Mucosa of descending colon (tissue), 3 donors: ENCODE measurements around the gene RWDD3. TPM values are rescaled to one million over a fixed set of nuclear protein-coding genes. Genes with fewer than 3 reads are reported as not detected.

Source experiments
- ATAC-seq: fragments of 200-7000 bp; cut with Tn5 transposase; one replicate; pipeline ENCODE4 v1.9.1; 2020; ENCODE audit warnings: mild to moderate bottlenecking, moderate library complexity
- DNase-seq, 3 donors: peaks; one replicate each; pipeline ENCODE4 v3.0.0-alpha.2; 2020
- H3K36me3 ChIP-seq: fragments of 200-600 bp; one replicate; pipeline ENCODE4 v1.8.0; 2021; ENCODE audit warnings: low read depth, mild to moderate bottlenecking
- H3K4me1 ChIP-seq: fragments of 200-600 bp; one replicate; pipeline ENCODE4 v1.8.0; 2021; ENCODE audit warnings: low read depth, mild to moderate bottlenecking
- H3K4me3 ChIP-seq: fragments of 200-600 bp; one replicate; pipeline ENCODE4 v1.8.0; 2021; ENCODE audit warnings: mild to moderate bottlenecking
- H3K9me3 ChIP-seq: fragments of 200-600 bp; one replicate; pipeline ENCODE4 v1.8.0; 2021; ENCODE audit warnings: mild to moderate bottlenecking
- intact Hi-C, 2 donors: fragments of 100-400 bp; cut with DNase I in 1 of 2; cut with micrococcal nuclease in 1 of 2; formaldehyde crosslinking; loops; one replicate each; pipeline versions ENCODE4 v1.11.0 to v1.11.1; 2022; cut with DNase I, micrococcal nuclease
- total RNA-seq, 3 donors: library from RNA; stranded (reverse); fragmentation: NEBNext Ultra II Directional in 2 of 3; extraction: Animal tissue kit (Norgen Biotek cat#: 25700) in 2 of 3; gene quantifications; one replicate each; pipeline versions ENCODE4 v1.2.1 to v1.2.4, GENCODE V29; 2021 to 2023
- TF ChIP-seq, protein P1 (sequence below): fragments of 200-600 bp; IDR thresholded peaks from one replicate; pipeline ENCODE4 v1.8.0; 2022; ENCODE audit warnings: antibody characterized with exemption, mild to moderate bottlenecking
- donor health status: DM: no; HTN: no; CAD: no; lungs with moderate emphysema.
- donor health status: DM: no; HTN: no; CAD: no.
- donor health status: DM: no; HTN: yes; CAD: no.

The RWDD3 gene
- total RNA-seq, 3 donors from 2014 or later = 14.2 to 16.9 (median 15.5) TPM

DNA sequence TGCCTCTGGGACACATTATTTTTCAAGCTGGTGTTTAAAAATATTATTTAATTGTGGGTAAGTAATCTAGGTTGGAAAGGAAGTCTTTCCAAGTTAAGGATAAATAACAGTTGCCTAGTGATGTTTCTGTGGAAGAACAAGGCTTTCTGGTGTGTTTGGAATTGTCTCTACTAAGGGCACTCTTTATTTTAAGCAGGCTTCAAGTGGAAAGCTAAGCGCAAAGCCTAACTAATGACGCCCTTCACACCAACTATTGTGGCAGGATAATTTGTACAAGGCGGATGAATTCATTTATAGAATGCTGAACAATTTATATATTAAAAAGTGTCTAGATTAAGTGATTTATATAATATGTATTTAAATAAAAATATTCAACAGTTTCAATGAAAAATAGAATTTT lies 25.1 kb upstream of the RWDD3 start:
- no peak for ATAC-seq
- no peak overlapping the region for H3K4me3 ChIP-seq
- H3K36me3 ChIP-seq = no peaks in the 10 kb centered on the region
- no peaks in the 10 kb centered on the region for H3K9me3 ChIP-seq
- TF ChIP-seq, protein P1, sequence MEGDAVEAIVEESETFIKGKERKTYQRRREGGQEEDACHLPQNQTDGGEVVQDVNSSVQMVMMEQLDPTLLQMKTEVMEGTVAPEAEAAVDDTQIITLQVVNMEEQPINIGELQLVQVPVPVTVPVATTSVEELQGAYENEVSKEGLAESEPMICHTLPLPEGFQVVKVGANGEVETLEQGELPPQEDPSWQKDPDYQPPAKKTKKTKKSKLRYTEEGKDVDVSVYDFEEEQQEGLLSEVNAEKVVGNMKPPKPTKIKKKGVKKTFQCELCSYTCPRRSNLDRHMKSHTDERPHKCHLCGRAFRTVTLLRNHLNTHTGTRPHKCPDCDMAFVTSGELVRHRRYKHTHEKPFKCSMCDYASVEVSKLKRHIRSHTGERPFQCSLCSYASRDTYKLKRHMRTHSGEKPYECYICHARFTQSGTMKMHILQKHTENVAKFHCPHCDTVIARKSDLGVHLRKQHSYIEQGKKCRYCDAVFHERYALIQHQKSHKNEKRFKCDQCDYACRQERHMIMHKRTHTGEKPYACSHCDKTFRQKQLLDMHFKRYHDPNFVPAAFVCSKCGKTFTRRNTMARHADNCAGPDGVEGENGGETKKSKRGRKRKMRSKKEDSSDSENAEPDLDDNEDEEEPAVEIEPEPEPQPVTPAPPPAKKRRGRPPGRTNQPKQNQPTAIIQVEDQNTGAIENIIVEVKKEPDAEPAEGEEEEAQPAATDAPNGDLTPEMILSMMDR = no peak
- DNase-seq = no peak
- H3K4me1 ChIP-seq = no peaks in the 10 kb centered on the region
- intact Hi-C loops = no loop called here

DNA sequence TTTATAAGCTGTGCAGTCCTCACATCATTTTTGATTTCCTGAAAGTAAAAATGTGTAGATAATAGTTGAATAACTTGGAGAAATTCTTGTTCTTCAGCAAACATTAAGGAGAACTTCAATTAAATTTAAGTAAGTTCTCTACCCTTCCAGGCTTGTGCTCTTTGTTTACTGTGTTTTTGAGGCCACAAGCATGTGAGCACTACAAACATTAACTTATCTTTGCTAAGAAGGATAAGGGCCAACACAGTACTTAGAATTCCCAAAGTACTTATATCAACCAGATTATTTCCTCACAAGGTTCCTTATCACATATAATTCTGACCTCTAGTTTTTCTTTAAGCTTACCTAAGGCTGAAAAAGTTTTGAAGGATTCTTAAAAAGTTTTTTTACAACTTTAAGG lies 24.7 kb upstream of the RWDD3 start:
- Histone ChIP-seq H3K4me3 (no peak overlapping the region), H3K4me1 (no peaks in the 10 kb centered on the region), H3K36me3 (no peaks in the 10 kb centered on the region), H3K9me3 (no peaks in the 10 kb centered on the region)
- DNase-seq = no peak
- TF ChIP-seq, protein P1 = no peak
- intact Hi-C loops = no loop called here
- ATAC-seq = no peak

DNA sequence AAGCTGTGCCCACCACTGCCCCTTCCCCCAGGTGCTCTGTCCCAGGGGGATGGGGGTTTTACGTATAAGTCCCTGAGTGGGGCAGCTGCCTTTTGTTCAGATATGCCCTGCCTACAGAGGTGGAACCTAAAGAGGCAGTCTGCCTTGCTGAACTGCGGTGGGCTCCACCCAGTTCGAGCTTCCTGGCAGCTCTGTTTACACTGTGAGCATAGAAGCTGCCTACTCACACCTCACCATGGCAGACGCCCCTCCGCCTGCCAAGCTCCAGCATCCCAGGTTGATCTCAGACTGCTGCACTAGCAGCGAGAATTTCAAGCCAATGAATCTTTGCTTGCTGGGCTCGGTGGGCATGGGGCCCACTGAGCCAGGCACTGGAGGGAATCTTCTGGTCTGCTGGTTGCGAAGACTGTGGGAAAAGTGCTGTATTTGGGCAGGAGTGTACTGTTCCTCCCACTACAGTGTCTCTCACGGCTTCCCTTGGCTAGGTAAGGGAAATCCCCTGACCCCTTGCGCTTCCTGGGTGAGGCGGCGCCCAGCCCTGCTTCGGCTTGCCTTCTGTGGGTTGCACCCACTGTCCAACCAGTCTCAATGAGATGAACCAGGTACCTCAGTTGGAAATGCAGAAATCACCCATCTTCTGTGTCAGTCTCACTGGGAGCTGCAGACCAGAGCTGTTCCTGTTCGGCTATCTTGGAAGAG lies 17.6 kb upstream of the RWDD3 start:
- intact Hi-C loops = no loop called here
- no peaks in the 10 kb centered on the region for H3K9me3 ChIP-seq
- TF ChIP-seq, protein P1 = no peak
- DNase-seq = no peak
- no peaks in the 10 kb centered on the region for H3K36me3 ChIP-seq
- peak; percentile 13 for ATAC-seq
- H3K4me3 ChIP-seq = no peak overlapping the region
- H3K4me1 ChIP-seq = no peaks in the 10 kb centered on the region

DNA sequence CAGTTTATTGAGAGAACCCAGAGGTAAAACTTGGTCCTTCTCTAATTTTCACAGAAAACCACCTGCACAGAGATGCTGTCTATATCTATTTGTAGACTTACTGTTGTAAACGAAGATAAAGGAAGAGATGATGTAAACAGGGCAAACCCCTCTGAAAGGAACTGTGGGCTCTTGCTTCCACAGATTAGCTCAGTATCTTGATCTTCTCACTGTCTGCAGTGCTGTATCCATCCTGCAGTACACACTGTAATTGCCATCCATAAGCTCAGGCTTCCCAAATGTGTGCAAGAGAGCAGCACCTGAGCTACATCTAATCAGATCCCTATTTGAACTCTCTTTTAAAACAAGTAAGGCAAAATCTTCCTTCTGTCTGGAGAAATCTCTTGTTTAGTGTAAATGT lies 16.6 kb upstream of the RWDD3 start:
- ATAC-seq = no peak
- DNase-seq = no peak
- Histone ChIP-seq H3K4me1 (peaks cover 3% of the 10 kb centered on the region), H3K9me3 (no peaks in the 10 kb centered on the region), H3K36me3 (no peaks in the 10 kb centered on the region), H3K4me3 (no peak overlapping the region)
- intact Hi-C loops = no loop called here
- TF ChIP-seq, protein P1 = no peak

DNA sequence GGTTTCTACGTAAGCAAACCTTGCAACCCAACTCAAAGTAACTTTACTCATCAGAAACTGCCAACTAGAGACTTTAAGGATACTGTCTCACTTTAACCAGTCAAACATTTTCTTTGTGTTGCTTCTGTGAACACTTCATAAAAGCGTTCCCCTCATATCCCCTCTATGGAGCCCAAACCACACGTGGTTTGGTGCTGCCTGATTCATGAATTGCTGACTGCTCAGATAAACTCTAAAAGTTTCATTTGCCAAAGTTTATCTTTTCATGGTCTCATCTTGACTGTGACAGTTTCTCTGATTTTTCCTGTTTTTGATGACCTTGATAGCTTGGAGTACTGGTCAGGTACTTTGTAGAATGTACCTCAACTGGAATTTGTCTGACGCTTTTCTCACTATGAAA lies 14.6 kb upstream of the RWDD3 start:
- Histone ChIP-seq H3K36me3 (no peaks in the 10 kb centered on the region), H3K4me1 (peaks cover 9% of the 10 kb centered on the region), H3K9me3 (no peaks in the 10 kb centered on the region), H3K4me3 (no peak overlapping the region)
- DNase-seq = no peak
- ATAC-seq = no peak
- TF ChIP-seq, protein P1 = no peak
- intact Hi-C loops = no loop called here

DNA sequence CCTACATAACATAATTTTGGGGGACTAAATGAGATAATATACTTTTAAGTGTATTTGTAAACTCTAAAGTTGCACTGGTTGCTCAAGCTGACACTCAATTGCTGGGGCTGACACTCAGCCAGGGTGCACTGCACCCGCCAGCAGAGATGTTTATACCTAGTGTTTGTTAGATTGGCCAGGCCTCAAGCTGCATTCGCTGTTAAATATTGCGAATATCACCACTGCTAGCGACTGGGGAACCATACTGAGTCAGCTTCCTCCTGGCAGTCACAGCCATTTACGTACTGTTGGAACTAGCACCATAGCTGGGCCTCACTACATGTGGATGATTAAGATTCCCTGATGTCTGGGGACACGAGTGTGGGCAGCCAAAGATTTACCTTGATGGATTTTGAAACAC lies 12.7 kb upstream of the RWDD3 start:
- peaks cover 9% of the 10 kb centered on the region for H3K4me1 ChIP-seq
- H3K4me3 ChIP-seq = no peak overlapping the region
- intact Hi-C loops = no loop called here
- TF ChIP-seq, protein P1 = no peak
- no peaks in the 10 kb centered on the region for H3K36me3 ChIP-seq
- DNase-seq = no peak
- no peak for ATAC-seq
- no peaks in the 10 kb centered on the region for H3K9me3 ChIP-seq
